WERI-Rb-1 (cell line): ENCODE results near the gene ARHGEF37.

Experiments
- DNase-seq: peaks from one replicate; pipeline ENCODE4 v3.0.0-alpha.2; 2020
- H3K27ac ChIP-seq: fragments of 250-450 bp; sonication (Bioruptor Pico); 2 replicates; pipeline ENCODE4 v1.5.1; 2020; ENCODE audit warnings: mild to moderate bottlenecking, moderate library complexity
- H3K27me3 ChIP-seq: fragments of 250-450 bp; sonication (Bioruptor Pico); 2 replicates; pipeline ENCODE4 v1.5.1; 2021; ENCODE audit warnings: mild to moderate bottlenecking, low read depth, moderate library complexity; ENCODE audit not compliant: insufficient read depth, severe bottlenecking
- H3K36me3 ChIP-seq: fragments of 250-450 bp; sonication (Bioruptor Pico); 2 replicates; pipeline ENCODE4 v1.5.1; 2020; ENCODE audit warnings: mild to moderate bottlenecking, moderate library complexity
- H3K4me3 ChIP-seq: 2 replicates; pipeline ENCODE4 v1.5.1; 2011; ENCODE audit warnings: low read depth, mild to moderate bottlenecking, control low read depth, low read length
- H3K9me3 ChIP-seq: fragments of 250-450 bp; sonication (Bioruptor Pico); 2 replicates; pipeline ENCODE4 v1.5.1; 2021; ENCODE audit warnings: mild to moderate bottlenecking, moderate library complexity; ENCODE audit not compliant: severe bottlenecking
- CTCF ChIP-seq: IDR thresholded peaks from 2 replicates; pipeline ENCODE4 v1.5.1; 2011; ENCODE audit warnings: low read depth, mild to moderate bottlenecking, control low read depth, inconsistent platforms, low read length

Gene ARHGEF37

GRCh38 chr5:149636191-149636860 is 55.0 kb downstream of the ARHGEF37 start:
- Histone ChIP-seq H3K9me3 (no peaks in the 10 kb centered on the region), H3K27ac (no peak overlapping the region), H3K27me3 (no peaks in the 10 kb centered on the region), H3K4me3 (no peak overlapping the region), H3K36me3 (no peaks in the 10 kb centered on the region)
- no peak for DNase-seq
- TF ChIP-seq CTCF: no peak

GRCh38 chr5:149636861-149637246 is 55.6 kb downstream of the ARHGEF37 start:
- H3K4me3 ChIP-seq: no peak overlapping the region
- no peak overlapping the region for H3K27ac ChIP-seq
- no peaks in the 10 kb centered on the region for H3K27me3 ChIP-seq
- H3K9me3 ChIP-seq: no peaks in the 10 kb centered on the region
- peak; percentile 43 for DNase-seq
- peak; percentile 80 for TF ChIP-seq CTCF
- H3K36me3 ChIP-seq: no peaks in the 10 kb centered on the region

- H3K27me3 ChIP-seq: no peaks in the 10 kb centered on the region
- H3K9me3 ChIP-seq: no peaks in the 10 kb centered on the region
- TF ChIP-seq CTCF: no peak
- DNase-seq: no peak
- no peak overlapping the region for H3K4me3 ChIP-seq
- no peaks in the 10 kb centered on the region for H3K36me3 ChIP-seq
- H3K27ac ChIP-seq: no peak overlapping the region
These were observed 56.8 kb downstream of the ARHGEF37 start for GRCh38 chr5:149638136-149638535.

- H3K27ac ChIP-seq: no peak overlapping the region
- no peak for DNase-seq
- H3K9me3 ChIP-seq: no peaks in the 10 kb centered on the region
- no peak overlapping the region for H3K4me3 ChIP-seq
- TF ChIP-seq CTCF: no peak
- no peaks in the 10 kb centered on the region for H3K36me3 ChIP-seq
- no peaks in the 10 kb centered on the region for H3K27me3 ChIP-seq
These were observed 57.4 kb downstream of the ARHGEF37 start for GRCh38 chr5:149638546-149639241.

- no peak overlapping the region for H3K27ac ChIP-seq
- DNase-seq: no peak
- H3K9me3 ChIP-seq: no peaks in the 10 kb centered on the region
- H3K4me3 ChIP-seq: no peak overlapping the region
- no peaks in the 10 kb centered on the region for H3K36me3 ChIP-seq
- H3K27me3 ChIP-seq: no peaks in the 10 kb centered on the region
- no peak for TF ChIP-seq CTCF
These were observed 58.4 kb downstream of the ARHGEF37 start for GRCh38 chr5:149639737-149640136.
